NCI-H1694 treated with DMSO at 0.1 percent for 48 hours (cell line): ENCODE results near the gene FLAD1.

Experiments
- DNase-seq: peaks from one replicate; lab custom pipeline; 2025; lab: John Stamatoyannopoulos, UW

Gene FLAD1

GRCh38 chr1:155017041-155017945, 34.1 kb downstream of the FLAD1 start:
- DNase-seq: peak; percentile 93

GRCh38 chr1:155017946-155018316, 34.8 kb downstream of the FLAD1 start:
- DNase-seq: no peak

- no peak for DNase-seq
Measured at GRCh38 chr1:155018617-155019348, 35.6 kb downstream of the FLAD1 start.

- no peak for DNase-seq
Measured at GRCh38 chr1:155019377-155020245, 36.5 kb downstream of the FLAD1 start.

- DNase-seq: no peak
Measured at GRCh38 chr1:155022136-155022926, 39.2 kb downstream of the FLAD1 start.

- no peak for DNase-seq
Measured at GRCh38 chr1:155022927-155023236, 39.7 kb downstream of the FLAD1 start.

- DNase-seq: no peak
Measured at GRCh38 chr1:155023627-155024026, 40.5 kb downstream of the FLAD1 start.

GRCh38 chr1:155024315-155024714, 41.2 kb downstream of the FLAD1 start:
- DNase-seq: no peak

- no peak for DNase-seq
Measured at GRCh38 chr1:155026154-155026553, 43.0 kb downstream of the FLAD1 start.

GRCh38 chr1:155026588-155026987, 43.4 kb downstream of the FLAD1 start:
- DNase-seq: no peak

- DNase-seq: no peak
Measured at GRCh38 chr1:155029513-155030242, 46.5 kb downstream of the FLAD1 start.

GRCh38 chr1:155030243-155030795, 47.2 kb downstream of the FLAD1 start:
- no peak for DNase-seq

GRCh38 chr1:155030899-155031298, 47.8 kb downstream of the FLAD1 start:
- DNase-seq: no peak

GRCh38 chr1:155032886-155033285, 49.7 kb downstream of the FLAD1 start:
- DNase-seq: no peak

- DNase-seq: no peak
Measured at GRCh38 chr1:155033524-155033923, 50.4 kb downstream of the FLAD1 start, which contains the start of the genes DCST1 and DCST2. TSS of gene DCST1 (plus strand) at chr1:155033824. CDS start at chr1:155034037, 213 bp downstream. TSS of gene DCST2 (minus strand) at chr1:155033781. CDS start at chr1:155033701, 80 bp downstream.

GRCh38 chr1:155034318-155035208, 51.4 kb downstream of the FLAD1 start:
- no peak for DNase-seq

- no peak for DNase-seq
Measured at GRCh38 chr1:155035936-155036335, 52.8 kb downstream of the FLAD1 start.

GRCh38 chr1:155037043-155037442, 53.9 kb downstream of the FLAD1 start:
- no peak for DNase-seq

- no peak for DNase-seq
Measured at GRCh38 chr1:155037851-155038441, 54.8 kb downstream of the FLAD1 start.
